ENCODE results near the gene TMEM132A. TPM values are rescaled to one million over a fixed set of nuclear protein-coding genes. Genes with fewer than 3 reads are reported as not detected.

Gene TMEM132A
- total and polyA plus RNA-seq, 9 of the 15 experiments (the other 6 are each of a cell fraction or from before 2014, with no cell fraction given): 0.04 to 1.1 (median 0.18) TPM; not detected in 4

- TF ChIP-seq, protein P1, sequence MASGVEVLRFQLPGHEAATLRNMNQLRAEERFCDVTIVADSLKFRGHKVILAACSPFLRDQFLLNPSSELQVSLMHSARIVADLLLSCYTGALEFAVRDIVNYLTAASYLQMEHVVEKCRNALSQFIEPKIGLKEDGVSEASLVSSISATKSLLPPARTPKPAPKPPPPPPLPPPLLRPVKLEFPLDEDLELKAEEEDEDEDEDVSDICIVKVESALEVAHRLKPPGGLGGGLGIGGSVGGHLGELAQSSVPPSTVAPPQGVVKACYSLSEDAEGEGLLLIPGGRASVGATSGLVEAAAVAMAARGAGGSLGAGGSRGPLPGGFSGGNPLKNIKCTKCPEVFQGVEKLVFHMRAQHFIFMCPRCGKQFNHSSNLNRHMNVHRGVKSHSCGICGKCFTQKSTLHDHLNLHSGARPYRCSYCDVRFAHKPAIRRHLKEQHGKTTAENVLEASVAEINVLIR (CRISPR knock-in tag; IDR thresholded peaks at IDR 0.05): no peak
- TF ChIP-seq SMAD1 (IDR thresholded peaks at IDR 0.05; ENCODE audit: low read depth, low read length, partially characterized antibody): no peak
- TF ChIP-seq GABPA (tag; conservative IDR thresholded peaks at IDR 0.05; ENCODE audit: low read depth): no peak
- TF ChIP-seq ZNF165 (CRISPR knock-in tag; IDR thresholded peaks at IDR 0.05; ENCODE audit: borderline replicate concordance): no peak
- TF ChIP-seq, protein P2, sequence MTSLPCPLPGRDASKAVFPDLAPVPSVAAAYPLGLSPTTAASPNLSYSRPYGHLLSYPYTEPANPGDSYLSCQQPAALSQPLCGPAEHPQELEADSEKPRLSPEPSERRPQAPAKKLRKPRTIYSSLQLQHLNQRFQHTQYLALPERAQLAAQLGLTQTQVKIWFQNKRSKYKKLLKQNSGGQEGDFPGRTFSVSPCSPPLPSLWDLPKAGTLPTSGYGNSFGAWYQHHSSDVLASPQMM (CRISPR knock-in tag; IDR thresholded peaks at IDR 0.05): no peak
- no peak for TF ChIP-seq THRAP3 (IDR thresholded peaks at IDR 0.05; ENCODE audit: borderline replicate concordance)
- TF ChIP-seq TEAD4 (IDR thresholded peaks at IDR 0.05; ENCODE audit: low read length): no peak
- no peak for TF ChIP-seq TEAD4 (CRISPR knock-in tag; IDR thresholded peaks at IDR 0.05; ENCODE audit: borderline replicate concordance)
- TF ChIP-seq TOE1 (IDR thresholded peaks at IDR 0.05; ENCODE audit: borderline replicate concordance): no peak
- no peak for TF ChIP-seq TOE1 (CRISPR knock-in tag; IDR thresholded peaks at IDR 0.05; ENCODE audit: borderline replicate concordance, low read depth)
- TF ChIP-seq HCFC1 (IDR thresholded peaks at IDR 0.05; ENCODE audit: low read depth, low read length): no peak
- TF ChIP-seq MAX (CRISPR knock-in tag; IDR thresholded peaks at IDR 0.05): no peak
- TF ChIP-seq POLR2B (IDR thresholded peaks at IDR 0.05; ENCODE audit: low read depth, partially characterized antibody): no peak
- TF ChIP-seq PHB (CRISPR knock-in tag; IDR thresholded peaks at IDR 0.05): no peak
- TF ChIP-seq CEBPB (tag; IDR thresholded peaks at IDR 0.05): no peak
- no peak for TF ChIP-seq NCOA6 (IDR thresholded peaks at IDR 0.05)
- no peak for TF ChIP-seq CREM (IDR thresholded peaks at IDR 0.05; ENCODE audit: low read depth)
- no peak for TF ChIP-seq GTF2A2 (tag; IDR thresholded peaks at IDR 0.05)
- TF ChIP-seq, protein P3, sequence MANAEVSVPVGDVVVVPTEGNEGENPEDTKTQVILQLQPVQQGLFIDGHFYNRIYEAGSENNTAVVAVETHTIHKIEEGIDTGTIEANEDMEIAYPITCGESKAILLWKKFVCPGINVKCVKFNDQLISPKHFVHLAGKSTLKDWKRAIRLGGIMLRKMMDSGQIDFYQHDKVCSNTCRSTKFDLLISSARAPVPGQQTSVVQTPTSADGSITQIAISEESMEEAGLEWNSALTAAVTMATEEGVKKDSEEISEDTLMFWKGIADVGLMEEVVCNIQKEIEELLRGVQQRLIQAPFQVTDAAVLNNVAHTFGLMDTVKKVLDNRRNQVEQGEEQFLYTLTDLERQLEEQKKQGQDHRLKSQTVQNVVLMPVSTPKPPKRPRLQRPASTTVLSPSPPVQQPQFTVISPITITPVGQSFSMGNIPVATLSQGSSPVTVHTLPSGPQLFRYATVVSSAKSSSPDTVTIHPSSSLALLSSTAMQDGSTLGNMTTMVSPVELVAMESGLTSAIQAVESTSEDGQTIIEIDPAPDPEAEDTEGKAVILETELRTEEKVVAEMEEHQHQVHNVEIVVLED (CRISPR knock-in tag; IDR thresholded peaks at IDR 0.05): no peak
- no peak for TF ChIP-seq ZSCAN32 (CRISPR knock-in tag; IDR thresholded peaks at IDR 0.05)
- H3K4me3 ChIP-seq: no peak overlapping the region
- no peak overlapping the region for H3K4me2 ChIP-seq (ENCODE audit: insufficient read depth, low read length)
- peaks cover 0 to 14% of the 10 kb centered on the region in 2 experiments; a peak in 4 of 5 replicates for H3K4me1 ChIP-seq (replicated peaks in 1 of 2; ENCODE audit: control insufficient read depth in 2 of 2, insufficient read depth in 2 of 2, low read length in 2 of 2)
- ChIA-PET CTCF (ENCODE audit: low intra/inter-chr PET ratio) (interaction anchor here (1.0 kb wide), 1 partner anchor 126 kb away, joined by 4 read pairs; no protein-coding TSS in a partner anchor), POLR2A (interaction anchor here (0.7 to 1.9 kb wide), 4 partner anchors 13 to 93 kb away, joined by 3 to 7 read pairs (median 3); partner anchors contain the start of gene TMEM109)
- no peaks in the 10 kb centered on the region for H3K27me3 ChIP-seq (ENCODE audit: control insufficient read depth in 2 of 2, insufficient read depth in 2 of 2, low read length in 2 of 2)
- H3K9me3 ChIP-seq (replicated peaks; ENCODE audit: control insufficient read depth, insufficient read depth, low read depth, low read length): no peaks in the 10 kb centered on the region
- H4K20me1 ChIP-seq (replicated peaks; ENCODE audit: control insufficient read depth, insufficient read depth, low read length): peaks cover 30% of the 10 kb centered on the region
- no TSS peak for BruUV-seq (replicated peaks)
- ATAC-seq: no peak
- H3K27ac ChIP-seq (ENCODE audit: extremely low read depth, low read depth, low read length): no peak overlapping the region
- no peak overlapping the region for H2AFZ ChIP-seq (ENCODE audit: low read depth, low read length)
- peaks cover 95% of the 10 kb centered on the region for H3K36me3 ChIP-seq (ENCODE audit: control insufficient read depth, insufficient read depth, low read length)
- FAIRE-seq: no peak
- intact Hi-C loops (cut with micrococcal nuclease): no loop called here
- in situ Hi-C loops (cut with MboI): no loop called here
- WGBS (ENCODE audit: insufficient coverage, low coverage, missing lambda C conversion rate): 84% methylated on average over 7 of the region's 13 CpGs
- peaks cover 3% of the 10 kb centered on the region for H3K9me1 ChIP-seq (ENCODE audit: control insufficient read depth, insufficient read depth, low read length)
- peaks cover 37% of the 10 kb centered on the region for H3K79me2 ChIP-seq (ENCODE audit: control insufficient read depth, insufficient read depth, low read length)
- DNase-seq (ENCODE audit: extremely low read depth in 1 of 4, low spot score in 3 of 4): no peak
- 0 out of 4 replicates have a peak overlapping the region, but pooled peaks of 1 of the 2 experiments have one; percentile 31 for H3K9ac ChIP-seq (ENCODE audit: insufficient read depth in 1 of 2, low read depth in 2 of 2, low read length in 2 of 2)
Observed at GRCh38 chr11:60900673-60901404, 23.4 kb upstream of the TMEM132A start.
